NCI-H1092 (cell line): ENCODE data around the gene F11.
A peak's percentile ranks its signal among the peaks of the same experiment; 100 is the strongest.
"Not testable (repeated sequence)": the region's sequence is repeated elsewhere in the genome, so short reads cannot be mapped to it uniquely, and the experiment has no call there.

ENCODE experiments used
- DNase-seq: peaks from one replicate; lab custom pipeline; 2025; lab: John Stamatoyannopoulos, UW

The F11 gene

GRCh38 chr4:186298031-186298647 is 32.1 kb downstream of the F11 start:
- DNase-seq = no peak

DNA sequence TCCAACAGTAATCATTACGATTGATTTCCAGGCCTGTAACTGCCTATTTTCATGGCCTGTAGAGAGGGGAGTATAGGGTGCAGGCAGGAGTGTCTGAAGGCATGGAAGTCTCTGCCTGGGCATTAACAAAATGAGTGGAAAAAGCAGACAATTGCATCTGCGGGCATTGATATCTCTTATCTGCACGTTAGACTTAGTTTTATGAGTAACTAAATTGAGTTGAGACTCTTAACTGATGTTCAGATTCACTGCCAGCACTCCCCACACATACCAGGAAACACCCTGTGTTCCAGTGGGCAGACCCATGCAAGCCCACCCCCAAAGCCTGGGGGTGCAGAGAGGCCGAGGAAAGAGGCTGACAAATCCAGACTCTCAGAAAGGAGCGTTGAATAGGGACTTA is 33.3 kb downstream of the F11 start:
- no peak for DNase-seq

GRCh38 chr4:186300659-186301390 is 34.8 kb downstream of the F11 start:
- no peak for DNase-seq

DNA sequence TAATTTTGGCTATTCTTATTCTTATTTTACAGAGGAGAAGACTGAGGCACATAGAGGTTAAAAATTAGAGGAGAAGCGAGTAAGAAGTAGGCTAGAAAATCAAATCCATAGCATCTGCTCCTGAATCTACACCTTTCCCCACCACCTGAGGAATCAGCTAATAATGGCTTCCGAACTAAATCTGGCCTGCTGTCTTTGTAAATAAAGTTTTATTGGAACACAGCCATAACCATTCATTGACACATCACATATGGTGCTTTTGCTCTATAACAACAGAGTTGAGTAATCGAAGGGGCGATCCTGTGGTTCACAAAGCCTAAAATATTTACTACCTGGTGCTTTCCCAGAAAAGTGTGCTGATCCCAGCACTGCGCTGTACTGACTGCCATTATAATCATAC is 38.2 kb downstream of the F11 start:
- DNase-seq = no peak

DNA sequence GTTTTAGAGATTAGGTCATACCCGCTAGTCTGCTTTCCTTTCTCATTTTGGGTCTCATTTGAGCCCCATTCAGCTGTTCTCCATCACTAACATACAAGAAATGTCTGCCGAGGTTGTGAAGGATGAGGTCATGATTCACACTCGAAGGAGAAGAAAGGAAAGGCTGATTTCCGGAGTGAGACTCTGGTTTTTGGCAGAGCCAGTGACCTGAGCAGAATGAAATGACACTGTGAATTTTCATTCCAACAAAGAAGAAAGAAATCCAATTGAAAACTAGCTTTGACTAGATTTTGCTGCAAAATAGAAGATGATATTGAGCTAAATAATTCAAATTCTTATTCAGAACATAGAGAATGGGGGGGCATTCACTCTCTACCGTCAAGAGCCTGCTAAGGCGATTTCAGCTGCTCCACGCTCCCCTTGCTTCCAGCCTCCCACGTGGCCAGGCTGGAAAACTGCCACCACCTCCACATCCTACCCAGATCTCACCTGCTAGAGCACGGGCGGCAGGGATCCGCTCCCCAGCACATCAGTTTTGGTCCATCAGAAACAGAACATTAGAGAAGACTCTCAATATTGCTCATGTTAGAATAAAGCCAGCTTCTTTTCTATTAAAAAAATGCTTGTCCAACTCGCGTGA is 39.0 kb downstream of the F11 start:
- peak; percentile 58 for DNase-seq

DNA sequence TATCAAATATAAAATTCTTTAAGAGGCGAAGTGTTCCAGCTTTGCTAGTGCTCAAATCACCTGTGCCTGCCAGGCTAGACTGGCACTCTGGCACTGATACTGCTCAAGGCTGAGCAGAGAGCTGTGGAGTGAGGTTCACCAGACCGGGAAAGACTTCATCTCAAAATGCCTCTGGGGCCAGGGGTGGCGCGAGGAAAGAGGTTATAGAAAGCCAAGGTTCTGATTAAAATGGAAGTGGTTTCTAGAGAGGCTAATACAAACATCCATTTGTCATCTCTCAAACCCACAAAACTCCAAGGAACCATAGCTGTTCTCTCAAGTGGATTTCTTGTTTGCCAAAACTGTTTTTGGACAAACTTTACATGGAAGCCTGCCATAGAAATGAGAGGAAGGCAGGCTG is 41.5 kb downstream of the F11 start:
- no peak for DNase-seq

- no peak for DNase-seq
Measured at GRCh38 chr4:186307916-186308315, 41.9 kb downstream of the F11 start.

GRCh38 chr4:186318481-186318880 is 52.5 kb downstream of the F11 start:
- no peak for DNase-seq

- DNase-seq = not testable (repeated sequence)
Measured at GRCh38 chr4:186324660-186325059, 58.7 kb downstream of the F11 start.

DNA sequence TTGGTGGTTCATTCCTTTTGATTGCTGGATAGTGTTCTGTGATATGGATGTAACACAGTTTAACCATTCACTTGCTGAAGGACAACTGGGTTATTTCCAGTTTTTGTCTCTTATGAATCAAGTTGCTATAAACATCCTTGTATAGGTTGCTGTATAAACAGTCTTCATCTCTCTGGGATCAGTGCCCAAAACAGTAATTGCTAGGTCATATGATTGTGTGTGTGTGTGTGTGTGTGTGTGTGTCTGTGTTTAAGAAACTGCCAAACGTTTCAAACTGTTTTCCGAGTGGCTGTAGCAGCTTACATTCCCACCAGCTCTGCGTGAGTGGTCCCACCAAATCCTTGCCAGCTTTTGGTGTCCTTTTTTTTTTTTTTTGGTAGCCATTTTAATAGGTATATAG is 60.4 kb downstream of the F11 start:
- no peak for DNase-seq

DNA sequence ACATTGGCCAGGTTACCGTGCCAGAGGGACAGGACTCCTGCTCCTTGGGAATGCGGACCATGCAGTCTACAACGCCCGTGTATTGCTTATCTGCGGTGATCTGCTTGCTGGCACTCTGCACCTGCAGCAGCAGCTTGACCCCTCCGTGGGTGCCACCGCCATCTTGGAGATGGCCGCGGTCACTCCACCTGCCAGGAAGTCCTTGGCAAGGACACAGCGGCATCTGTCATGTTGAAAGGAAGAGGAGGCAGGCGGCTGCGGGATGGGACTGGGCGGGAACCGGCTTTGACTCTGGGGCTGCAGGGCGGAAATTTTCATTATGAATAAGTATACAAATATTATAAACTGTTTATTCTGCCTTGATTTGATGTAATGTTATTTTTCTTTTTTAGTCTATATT is 63.4 kb downstream of the F11 start:
- no peak for DNase-seq

GRCh38 chr4:186330368-186330767 is 64.4 kb downstream of the F11 start:
- DNase-seq = no peak

DNA sequence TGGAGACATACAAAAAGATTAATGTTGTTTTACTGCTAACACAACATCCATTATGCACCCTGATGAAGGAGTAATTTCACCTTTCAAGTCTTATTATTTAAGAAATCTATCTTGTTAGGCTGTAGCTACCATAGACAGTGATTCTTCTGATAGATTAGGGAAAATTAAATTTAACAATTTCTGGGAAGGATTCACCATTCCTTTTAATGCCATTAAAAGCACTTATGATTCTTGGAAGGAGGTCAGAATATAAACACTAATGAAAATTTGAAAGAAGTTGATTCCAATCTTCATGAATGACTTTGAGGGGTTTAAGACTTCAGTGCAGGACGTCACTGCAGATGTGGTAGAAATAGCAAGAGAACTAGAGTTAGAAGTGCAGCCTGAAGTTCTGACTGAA is 69.8 kb downstream of the F11 start:
- no peak for DNase-seq
